GM12878 (cell line): ENCODE measurements around the gene SNRPA1. TPM values are rescaled to one million over a fixed set of nuclear protein-coding genes. Genes with fewer than 3 reads are reported as not detected.

ENCODE experiments used
- ATAC-seq: fragments of 200-7000 bp; cut with Tn5 transposase; 3 replicates; pipeline ENCODE4 v1.9.1; 2020; ENCODE audit warnings: mild to moderate bottlenecking, moderate library complexity
- BruUV-seq: library from RNA; stranded (reverse); fragments of 400-500 nt; replicated peaks from 2 replicates; lab custom pipeline; 2021; lab: Mats Ljungman, UMichigan
- CTCF ChIA-PET: fragments of 300-600 bp; sonication (Branson Sonifier 250); formaldehyde crosslinking; extraction: SDS; loops from one replicate; lab custom pipeline; 2021; ENCODE audit warnings: inconsistent platforms; lab: Yijun Ruan, JAX
- POLR2A ChIA-PET: fragments of 350-600 bp; formaldehyde crosslinking; extraction: SDS; loops from one replicate; lab custom pipeline; 2021; ENCODE audit warnings: inconsistent platforms; lab: Charles Lee
- RAD21 ChIA-PET: fragments of 300-600 bp; sonication (Branson Sonifier 250); formaldehyde crosslinking; loops from one replicate; lab custom pipeline; 2023; ENCODE audit warnings: antibody characterized with exemption; ENCODE audit not compliant: unreplicated experiment; lab: Charles Lee
- SMC1A ChIA-PET: fragments of 300-600 bp; sonication (Branson Sonifier 250); formaldehyde crosslinking; loops from one replicate; lab custom pipeline; 2023; ENCODE audit not compliant: unreplicated experiment, uncharacterized antibody; lab: Charles Lee
- DNase-seq: peaks from one replicate; pipeline ENCODE4 v3.0.0-alpha.2; 2011; ENCODE audit warnings: low read depth, low spot score
- FAIRE-seq: peaks from 3 replicates; lab custom pipeline; 2011; peaks lifted over from hg19 to GRCh38; lab: Jason Lieb, UNC
- H2AFZ ChIP-seq: 2 replicates; pipeline ENCODE4 v1.6.0; 2011; ENCODE audit warnings: low read depth, low read length, control low read depth; ENCODE audit not compliant: control insufficient read depth
- H3K27ac ChIP-seq: 2 replicates; pipeline ENCODE4 v1.5.1; 2011; ENCODE audit warnings: control low read depth; ENCODE audit not compliant: control insufficient read depth, insufficient read depth
- H3K27me3 ChIP-seq, 2 experiments: replicated peaks in 1 of 2; 2 replicates each; pipeline versions ENCODE4 v1.6.0 to v1.6.1; 2011; ENCODE audit warnings: low read length in 1 of 2; ENCODE audit not compliant: control insufficient read depth in 2 of 2, insufficient read depth in 2 of 2
- H3K36me3 ChIP-seq, 2 experiments: 2 replicates each; pipeline ENCODE4 v1.5.1; 2011; ENCODE audit warnings: low read length in 1 of 2; ENCODE audit not compliant: control insufficient read depth in 2 of 2, insufficient read depth in 2 of 2
- H3K4me1 ChIP-seq: 2 replicates; pipeline ENCODE4 v1.6.1; 2011; ENCODE audit warnings: mild to moderate bottlenecking, low read length, moderate library complexity, mixed read lengths; ENCODE audit not compliant: control insufficient read depth, insufficient read depth
- H3K4me2 ChIP-seq: 2 replicates; pipeline ENCODE4 v1.6.0; 2011; ENCODE audit warnings: control low read depth; ENCODE audit not compliant: control insufficient read depth, insufficient read depth
- H3K4me3 ChIP-seq: fragments of 200-600 bp; sonication (generic); 2 replicates; pipeline ENCODE4 v1.5.1; 2016
- H3K79me2 ChIP-seq: 2 replicates; pipeline ENCODE4 v1.6.0; 2011; ENCODE audit warnings: low read length; ENCODE audit not compliant: control insufficient read depth, insufficient read depth
- H3K9ac ChIP-seq: 2 replicates; pipeline ENCODE4 v1.8.0; 2011; ENCODE audit warnings: low read length, control low read depth, mixed read lengths; ENCODE audit not compliant: control insufficient read depth, insufficient read depth
- H3K9me3 ChIP-seq: replicated peaks from 3 replicates; pipeline ENCODE4 v1.5.1; 2011; ENCODE audit warnings: mild to moderate bottlenecking, low read length; ENCODE audit not compliant: control insufficient read depth, insufficient read depth
- H4K20me1 ChIP-seq: 2 replicates; pipeline ENCODE4 v1.6.0; 2011; ENCODE audit not compliant: control insufficient read depth, insufficient read depth
- EP300 ChIP-seq, 2 experiments: fragments of 150-350 bp in 1 of 2; IDR thresholded peaks; 2 replicates each; pipeline ENCODE4 v1.6.1; 2011 to 2012; ENCODE audit warnings: low read depth in 2 of 2, low read length in 2 of 2, borderline replicate concordance in 1 of 2, improper control_type of control experiment in 1 of 2, inconsistent platforms in 1 of 2; ENCODE audit not compliant: control insufficient read depth in 1 of 2
- MLLT1 ChIP-seq: fragments of 450-650 bp; IDR thresholded peaks from 2 replicates; pipeline ENCODE4 v1.6.1; 2016; ENCODE audit warnings: mild to moderate bottlenecking
- SPI1 ChIP-seq: IDR thresholded peaks from 2 replicates; pipeline ENCODE4 v1.6.1; 2011; ENCODE audit warnings: low read depth, mild to moderate bottlenecking, low read length, moderate library complexity, borderline replicate concordance; ENCODE audit not compliant: insufficient read depth
- STAT1 ChIP-seq: fragments of 450-650 bp; conservative IDR thresholded peaks from 2 replicates; pipeline ENCODE4 v1.6.1; 2014; ENCODE audit warnings: antibody characterized with exemption, mild to moderate bottlenecking
- TARDBP ChIP-seq: IDR thresholded peaks from 2 replicates; pipeline ENCODE4 v1.6.1; 2016; ENCODE audit warnings: borderline replicate concordance
- WGBS: methylation state at CpG from one replicate; pipeline ENCODE4 v1.1.6; 2016; ENCODE audit warnings: low lambda C conversion rate; ENCODE audit not compliant: insufficient replicate concordance, insufficient coverage; ENCODE audit errors: missing lambda C conversion rate; 5-methylcytosine and 5-hydroxymethylcytosine counted together
- in situ Hi-C: fragments of 300-500 bp; cut with MboI; formaldehyde crosslinking; loops from 9 replicates; pipeline ENCODE4 v1.14.3; 2018; ENCODE audit warnings: mixed read lengths
- intact Hi-C: fragments of 100-400 bp; cut with micrococcal nuclease; formaldehyde crosslinking; loops from one replicate; pipeline ENCODE4 v1.14.2; 2022; ENCODE audit not compliant: unreplicated experiment
- polyA plus RNA-seq, 11 experiments: library from polyadenylated mRNA; depleted of rRNA in 4 of 11; unstranded in 6 of 11; stranded (reverse) in 5 of 11; fragments of >200 nt; fragmentation: Nextera tagmentation in 4 of 11; fragmentation: Illumina TruSeq in 1 of 11; extraction: Ambion mirVana in 4 of 11; extraction: Trizol in 1 of 11; gene quantifications; 1 replicate in 1 of 11; 2 replicates in 10 of 11; pipeline versions ENCODE4 v1.2.1 to v1.2.3, GENCODE V29; 2011 to 2016; ENCODE audit warnings: inconsistent platforms in 2 of 11, missing spikeins in 2 of 11, low read depth in 1 of 11
- total RNA-seq, 4 experiments: library from RNA; depleted of rRNA in 3 of 4; stranded (reverse); fragments of >200 nt in 3 of 4; fragmentation: Illumina TruSeq in 1 of 4; extraction: Trizol in 1 of 4; gene quantifications; 2 replicates each; pipeline versions ENCODE4 v1.2.1 to v1.2.3, GENCODE V29; 2013 to 2021

Gene SNRPA1
- total and polyA plus RNA-seq, 10 of the 15 experiments (the other 5 are each of a cell fraction or from before 2014, with no cell fraction given): 59.9 to 267 (median 161) TPM

GRCh38 chr15:101233651-101234280, 61.3 kb downstream of the SNRPA1 start:
- Histone ChIP-seq H3K9me3 (peaks cover 12% of the 10 kb centered on the region; the same call in 2 of the 3 replicates), H3K4me2 (no peak overlapping the region), H4K20me1 (no peaks in the 10 kb centered on the region), H3K4me1 (no peaks in the 10 kb centered on the region), H3K36me3 (peaks cover 10% of the 10 kb centered on the region in 2 experiments; a peak in 3 of 4 replicates), H3K79me2 (peaks cover 50% of the 10 kb centered on the region), H3K27ac (no peak overlapping the region), H2AFZ (no peak overlapping the region), H3K9ac (no peak overlapping the region), H3K27me3 (no peaks in the 10 kb centered on the region), H3K4me3 (no peak overlapping the region)
- in situ Hi-C loops: no loop called here
- RAD21 ChIA-PET: no interaction called here
- ATAC-seq (no peak), FAIRE-seq (peak; percentile 52), DNase-seq (no peak)
- no peak for TF ChIP-seq STAT1
- TF ChIP-seq SPI1: 0 out of 2 replicates have a peak, but pooled peaks have one; percentile 5
- SMC1A ChIA-PET: no interaction called here
- BruUV-seq: no TSS peak
- CTCF ChIA-PET: interaction anchor here (0.9 to 1.3 kb wide), 3 partner anchors 11 to 144 kb away, joined by 3 to 4 read pairs (median 3); no protein-coding TSS in a partner anchor
- POLR2A ChIA-PET: no interaction called here
- intact Hi-C loops: no loop called here
- over 99% methylated on average over 5 of the region's 5 CpGs for WGBS

- POLR2A ChIA-PET: interaction anchor here (0.8 kb wide), 1 partner anchor 15 kb away, joined by 3 read pairs; no protein-coding TSS in a partner anchor
- SMC1A ChIA-PET: interaction anchor here (1.1 to 1.8 kb wide), 2 partner anchors 14 to 37 kb away, joined by 3 to 12 read pairs; no protein-coding TSS in a partner anchor
- in situ Hi-C loops (no loop called here), intact Hi-C loops (no loop called here)
- Histone ChIP-seq H3K9me3 (peaks cover 21% of the 10 kb centered on the region), H3K4me1 (no peaks in the 10 kb centered on the region), H2AFZ (no peak overlapping the region), H4K20me1 (no peaks in the 10 kb centered on the region), H3K27me3 (no peaks in the 10 kb centered on the region), H3K9ac (no peak overlapping the region), H3K79me2 (peaks cover 52% of the 10 kb centered on the region), H3K4me2 (no peak overlapping the region), H3K27ac (no peak overlapping the region), H3K36me3 (peaks cover 10% of the 10 kb centered on the region in 2 experiments; a peak in 3 of 4 replicates), H3K4me3 (no peak overlapping the region)
- no peak for TF ChIP-seq TARDBP
- no peak for TF ChIP-seq MLLT1
- no peak for TF ChIP-seq EP300 (IDR thresholded peaks at IDR 0.05; ENCODE audit: borderline replicate concordance in 1 of 2, control insufficient read depth in 1 of 2, low read depth in 2 of 2, low read length in 2 of 2)
- no peak for ATAC-seq
- BruUV-seq: no TSS peak
- RAD21 ChIA-PET: interaction anchor here (1.6 kb wide), 1 partner anchor 19 kb away, joined by 3 read pairs; the partner anchor contains the start of gene CHSY1
- no peak for DNase-seq
- WGBS: 92% methylated on average over 5 of the region's 5 CpGs
- FAIRE-seq: no peak
- CTCF ChIA-PET: interaction anchor here (0.9 to 1.5 kb wide), 4 partner anchors 10 to 143 kb away, joined by 3 to 5 read pairs (median 4); no protein-coding TSS in a partner anchor
Measured at GRCh38 chr15:101232677-101233076, 62.4 kb downstream of the SNRPA1 start.
